OCI-LY1 (cell line): Measurements from ENCODE around the gene LRRFIP1.
"Not testable (repeated sequence)": the region's sequence is repeated elsewhere in the genome, so short reads cannot be mapped to it uniquely, and the experiment has no call there.

ENCODE experiments used
- H2AFZ ChIP-seq: fragments of 200-600 bp; sonication (generic), shearing (Covaris generic); 2 replicates; pipeline ENCODE4 v1.6.0; 2014; ENCODE audit warnings: antibody characterized with exemption, mild to moderate bottlenecking, low read length
- H3F3A ChIP-seq: fragments of 200-600 bp; sonication (generic), shearing (Covaris generic); 2 replicates; pipeline ENCODE4 v1.6.0; 2014; ENCODE audit warnings: mild to moderate bottlenecking, antibody characterized with exemption, low read length, moderate library complexity; ENCODE audit not compliant: insufficient read depth
- H3K27ac ChIP-seq: fragments of 200-600 bp; sonication (generic); 2 replicates; pipeline ENCODE4 v1.5.1; 2014; ENCODE audit warnings: low read length, mixed run types, mild to moderate bottlenecking, low read depth; ENCODE audit not compliant: poor library complexity, severe bottlenecking
- H3K27me3 ChIP-seq: fragments of 200-600 bp; sonication (generic); 2 replicates; pipeline ENCODE4 v1.6.0; 2014; ENCODE audit warnings: antibody characterized with exemption, mild to moderate bottlenecking, low read length, moderate library complexity; ENCODE audit not compliant: insufficient read depth
- H3K36me3 ChIP-seq: fragments of 200-600 bp; sonication (generic); 2 replicates; pipeline ENCODE4 v1.6.1; 2014; ENCODE audit warnings: mild to moderate bottlenecking, antibody characterized with exemption, low read length, moderate library complexity, mixed read lengths; ENCODE audit not compliant: insufficient read depth
- H3K4me1 ChIP-seq: fragments of 200-600 bp; sonication (generic); 2 replicates; pipeline ENCODE4 v1.5.1; 2014; ENCODE audit warnings: mild to moderate bottlenecking, low read length, moderate library complexity; ENCODE audit not compliant: insufficient read depth, severe bottlenecking
- H3K4me2 ChIP-seq: fragments of 200-600 bp; sonication (generic), shearing (Covaris generic); 2 replicates; pipeline ENCODE4 v1.6.1; 2014; ENCODE audit warnings: low read length
- H3K4me3 ChIP-seq: fragments of 200-600 bp; sonication (generic); 2 replicates; pipeline ENCODE4 v1.5.1; 2014; ENCODE audit warnings: low read length, low read depth, mild to moderate bottlenecking, mixed read lengths; ENCODE audit not compliant: poor library complexity, severe bottlenecking
- H3K79me2 ChIP-seq: fragments of 200-600 bp; shearing (Covaris generic); 2 replicates; pipeline ENCODE4 v1.6.1; 2016; ENCODE audit warnings: mixed run types, low read length, mixed read lengths; ENCODE audit not compliant: insufficient read depth
- H3K9ac ChIP-seq: fragments of 200-600 bp; sonication (generic), shearing (Covaris generic); 2 replicates; pipeline ENCODE4 v1.6.1; 2014; ENCODE audit warnings: mild to moderate bottlenecking, low read length, mixed read lengths
- H3K9me2 ChIP-seq: fragments of 200-600 bp; sonication (generic), shearing (Covaris generic); 2 replicates; pipeline ENCODE4 v1.6.1; 2014; ENCODE audit warnings: low read depth, mild to moderate bottlenecking, low read length, mixed read lengths
- H3K9me3 ChIP-seq: fragments of 200-600 bp; shearing (Covaris generic); 2 replicates; pipeline ENCODE4 v1.6.1; 2014; ENCODE audit warnings: low read length, mixed read lengths
- H4K20me1 ChIP-seq: fragments of 200-600 bp; sonication (generic), shearing (Covaris generic); 2 replicates; pipeline ENCODE4 v1.6.0; 2016; ENCODE audit warnings: mild to moderate bottlenecking, low read length; ENCODE audit not compliant: insufficient read depth
- CTCF ChIP-seq: fragments of 200-600 bp; sonication (generic), shearing (Covaris generic); IDR thresholded peaks from 2 replicates; pipeline ENCODE4 v1.5.1; 2017; ENCODE audit warnings: mild to moderate bottlenecking, antibody characterized with exemption, low read length, moderate library complexity, mixed read lengths
- EZH2 ChIP-seq: fragments of 200-600 bp; sonication (generic), shearing (Covaris generic); IDR thresholded peaks from 2 replicates; pipeline ENCODE4 v1.8.0; 2017; ENCODE audit warnings: borderline replicate concordance, mixed run types, mild to moderate bottlenecking, antibody characterized with exemption, low read length, moderate library complexity, mixed read lengths

LRRFIP1 gene

GRCh38 chr2:237763812-237764211 lies 136.4 kb downstream of the LRRFIP1 start:
- no peaks in the 10 kb centered on the region for H3K9me2 ChIP-seq
- H3K79me2 ChIP-seq: no peaks in the 10 kb centered on the region
- no peak overlapping the region for H3K27ac ChIP-seq
- H3K4me2 ChIP-seq: no peak overlapping the region
- no peak for TF ChIP-seq CTCF
- TF ChIP-seq EZH2: no peak
- peaks cover 52% of the 10 kb centered on the region for H3K36me3 ChIP-seq
- H3K4me3 ChIP-seq: no peak overlapping the region
- H4K20me1 ChIP-seq: no peaks in the 10 kb centered on the region
- no peak overlapping the region for H3K9ac ChIP-seq
- H3K9me3 ChIP-seq: no peaks in the 10 kb centered on the region
- H3K27me3 ChIP-seq: no peaks in the 10 kb centered on the region
- H3F3A ChIP-seq: 0 out of 2 replicates have a peak, but pooled peaks cover 2% of the 10 kb centered on the region
- H2AFZ ChIP-seq: no peak overlapping the region
- no peaks in the 10 kb centered on the region for H3K4me1 ChIP-seq

- H3K4me1 ChIP-seq, H4K20me1 ChIP-seq, H3K27me3 ChIP-seq, H2AFZ ChIP-seq, H3K9ac ChIP-seq, H3K4me2 ChIP-seq, H3F3A ChIP-seq, H3K9me2 ChIP-seq, H3K79me2 ChIP-seq, H3K27ac ChIP-seq, H3K9me3 ChIP-seq, H3K4me3 ChIP-seq: not testable (repeated sequence)
- H3K36me3 ChIP-seq: peaks cover 48% of the 10 kb centered on the region
These were observed 137.7 kb downstream of the LRRFIP1 start for GRCh38 chr2:237765122-237765521.

GRCh38 chr2:237765875-237766274 lies 138.5 kb downstream of the LRRFIP1 start:
- Histone ChIP-seq H3K9ac (no peak overlapping the region), H3K4me2 (no peak overlapping the region), H3K9me2 (no peaks in the 10 kb centered on the region), H3K27me3 (no peaks in the 10 kb centered on the region), H3K79me2 (no peaks in the 10 kb centered on the region), H3K27ac (no peak overlapping the region), H3K4me1 (no peaks in the 10 kb centered on the region), H4K20me1 (no peaks in the 10 kb centered on the region), H3K9me3 (no peaks in the 10 kb centered on the region), H3K4me3 (no peak overlapping the region), H3F3A (no peaks in the 10 kb centered on the region), H3K36me3 (peaks cover 45% of the 10 kb centered on the region), H2AFZ (no peak overlapping the region)
- TF ChIP-seq CTCF: no peak
- no peak for TF ChIP-seq EZH2

- no peaks in the 10 kb centered on the region for H3K27me3 ChIP-seq
- H3K79me2 ChIP-seq: no peaks in the 10 kb centered on the region
- no peak overlapping the region for H3K27ac ChIP-seq
These were observed 139.0 kb downstream of the LRRFIP1 start for GRCh38 chr2:237766340-237766739.

More at GRCh38 chr2:237766340-237766739, 139.0 kb downstream of the LRRFIP1 start:
- H3F3A ChIP-seq: no peaks in the 10 kb centered on the region
- no peaks in the 10 kb centered on the region for H3K9me2 ChIP-seq
- no peaks in the 10 kb centered on the region for H3K4me1 ChIP-seq
- H3K36me3 ChIP-seq: peaks cover 43% of the 10 kb centered on the region
- H4K20me1 ChIP-seq: no peaks in the 10 kb centered on the region
- H3K4me2 ChIP-seq: no peak overlapping the region
- no peak overlapping the region for H2AFZ ChIP-seq
- no peak overlapping the region for H3K4me3 ChIP-seq
- no peaks in the 10 kb centered on the region for H3K9me3 ChIP-seq
- H3K9ac ChIP-seq: no peak overlapping the region
- TF ChIP-seq CTCF: no peak
- TF ChIP-seq EZH2: no peak
